ENCODE measurements around the gene PSMG1. TPM values are rescaled to one million over a fixed set of nuclear protein-coding genes. Genes with fewer than 3 reads are reported as not detected.
"Not testable (repeated sequence)": the region's sequence is repeated elsewhere in the genome, so short reads cannot be mapped to it uniquely, and the experiment has no call there.

Gene PSMG1
- total RNA-seq, result 5.8 TPM

DNA sequence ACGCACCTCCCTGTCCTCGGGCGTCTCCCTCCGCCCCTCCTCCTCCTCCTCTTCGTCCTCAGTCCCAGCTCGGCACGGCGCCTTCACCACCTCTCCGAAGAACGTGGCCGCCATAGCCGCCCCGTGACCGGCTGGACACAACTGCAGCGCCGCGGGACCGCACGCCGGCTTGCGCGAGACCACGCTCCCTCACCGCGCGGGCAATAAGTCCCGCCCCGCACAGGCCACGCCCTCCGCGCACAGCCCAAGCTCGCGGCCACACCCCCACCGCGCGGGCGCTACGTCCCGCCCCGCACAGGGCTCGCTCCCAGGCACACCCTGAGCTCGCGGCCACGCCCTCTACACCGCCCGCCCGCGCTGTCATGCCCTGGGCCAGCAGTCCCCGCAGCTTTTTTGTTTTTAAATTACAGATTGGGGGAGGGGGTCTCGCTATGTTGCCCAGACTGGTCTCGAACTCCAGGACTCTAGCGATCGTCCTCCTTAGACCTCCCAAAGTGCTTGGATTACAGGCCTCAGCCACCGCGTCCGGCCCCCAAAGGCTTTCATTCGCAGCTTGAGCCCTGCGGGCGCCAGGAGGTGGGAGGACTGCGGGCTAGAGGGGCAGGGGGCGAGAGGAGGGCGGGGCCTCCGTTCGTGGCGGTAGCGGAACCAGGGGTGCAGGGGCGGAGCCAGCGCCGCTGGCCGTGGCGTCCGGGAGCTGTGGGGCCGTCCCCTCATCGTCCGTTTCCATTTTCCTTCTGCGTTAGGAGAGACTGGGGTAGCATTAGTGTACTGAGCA is at the start of gene PSMG1:
TSS of gene PSMG1 (minus strand) at position 180 of the 778 bp plus-strand sequence. CDS start at position 114, 66 bp downstream.
- Histone ChIP-seq H3K4me1 (ENCODE audit: insufficient read depth, low read length) (peaks cover 17% of the 10 kb centered on the region), H3K27me3 (ENCODE audit: insufficient read depth, low read length) (no peaks in the 10 kb centered on the region), H3K9me3 (ENCODE audit: low read depth, low read length) (no peaks in the 10 kb centered on the region), H3K4me3 (ENCODE audit: low read length) (peak within 1 kb of the TSS; percentile 85)

DNA sequence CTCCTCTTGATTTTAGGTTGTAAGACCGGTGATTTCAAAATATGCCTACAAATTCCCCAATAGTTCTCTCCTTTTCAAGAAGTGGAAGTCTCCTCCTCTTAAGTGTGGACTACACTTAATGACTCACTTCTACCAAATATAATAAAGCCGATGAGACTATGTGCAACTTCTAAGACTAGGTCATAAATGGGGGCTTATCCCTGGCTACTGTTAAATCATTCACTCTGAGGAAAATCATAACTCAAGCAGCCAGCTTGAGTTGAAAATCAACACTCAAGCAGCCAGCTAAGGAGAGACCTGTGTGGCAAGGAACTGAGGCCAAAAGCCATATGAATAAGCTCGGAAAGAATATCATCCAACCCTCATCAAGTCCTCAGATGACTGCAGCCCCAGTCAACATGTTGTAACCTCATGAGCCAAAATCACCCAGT is 49.6 kb upstream of the PSMG1 start:
- Histone ChIP-seq H3K4me3 (ENCODE audit: low read length) (no peak overlapping the region), H3K9me3 (ENCODE audit: low read depth, low read length) (no peaks in the 10 kb centered on the region), H3K4me1 (ENCODE audit: insufficient read depth, low read length) (no peaks in the 10 kb centered on the region), H3K27me3 (ENCODE audit: insufficient read depth, low read length) (no peaks in the 10 kb centered on the region)

GRCh38 chr21:39224930-39225329 is 41.7 kb upstream of the PSMG1 start:
- Histone ChIP-seq H3K27me3 (ENCODE audit: insufficient read depth, low read length) (no peaks in the 10 kb centered on the region), H3K4me3 (ENCODE audit: low read length) (no peak overlapping the region), H3K4me1 (ENCODE audit: insufficient read depth, low read length) (no peaks in the 10 kb centered on the region), H3K9me3 (ENCODE audit: low read depth, low read length) (no peaks in the 10 kb centered on the region)

DNA sequence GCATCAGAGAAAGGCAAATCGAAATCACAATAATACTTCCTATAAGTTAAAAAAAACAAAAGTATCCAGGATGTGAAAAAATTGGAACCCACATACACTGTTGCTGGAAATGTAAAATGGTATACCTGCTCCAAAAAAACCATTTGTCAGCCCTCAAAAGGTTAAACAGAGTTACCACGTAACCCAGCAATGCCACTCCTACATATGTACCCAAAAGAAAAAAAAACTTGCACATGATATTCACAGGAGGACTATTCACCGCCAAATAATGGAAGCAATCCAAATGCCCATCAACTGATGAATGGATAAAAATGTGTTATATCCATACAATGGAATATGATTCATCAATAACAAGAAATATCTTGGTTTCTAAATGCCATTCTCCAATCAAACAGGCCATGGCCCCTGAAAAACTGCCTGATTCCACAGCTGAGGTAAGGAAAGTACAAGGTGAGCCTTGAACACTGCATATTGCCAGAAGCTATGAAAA is 38.8 kb upstream of the PSMG1 start:
- no peaks in the 10 kb centered on the region for H3K27me3 ChIP-seq (ENCODE audit: insufficient read depth, low read length)
- no peaks in the 10 kb centered on the region for H3K4me1 ChIP-seq (ENCODE audit: insufficient read depth, low read length)
- no peak overlapping the region for H3K4me3 ChIP-seq (ENCODE audit: low read length)
- H3K9me3 ChIP-seq (ENCODE audit: low read depth, low read length), result no peaks in the 10 kb centered on the region

- Histone ChIP-seq H3K9me3 (ENCODE audit: low read depth, low read length) (no peaks in the 10 kb centered on the region), H3K4me1 (ENCODE audit: insufficient read depth, low read length) (no peaks in the 10 kb centered on the region)
Observed at GRCh38 chr21:39221282-39221996, 38.2 kb upstream of the PSMG1 start.

DNA sequence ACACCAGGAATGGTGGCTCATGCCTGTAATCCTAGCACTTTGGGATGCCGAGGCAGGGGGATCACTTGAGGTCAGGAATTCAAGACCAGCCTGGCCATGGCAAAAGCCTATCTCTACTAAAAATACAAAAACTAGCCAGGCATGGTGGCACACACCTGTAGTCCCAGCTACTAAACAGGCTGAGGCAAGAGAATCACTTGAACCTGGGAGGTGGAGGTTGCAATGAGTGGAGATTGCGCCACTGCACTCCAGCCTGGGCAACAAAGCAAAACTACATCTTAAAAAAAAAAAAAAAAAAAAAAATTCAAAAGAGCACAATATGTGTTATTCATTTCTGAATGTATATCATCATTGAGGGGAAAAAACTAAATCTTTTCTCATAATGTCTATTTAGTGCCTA is 37.6 kb upstream of the PSMG1 start:
- not testable (repeated sequence) for H3K4me1 ChIP-seq (ENCODE audit: insufficient read depth, low read length); H3K27me3 ChIP-seq (ENCODE audit: insufficient read depth, low read length); H3K9me3 ChIP-seq (ENCODE audit: low read depth, low read length); H3K4me3 ChIP-seq (ENCODE audit: low read length)

More at GRCh38 chr21:39221282-39221996, 38.2 kb upstream of the PSMG1 start:
- no peaks in the 10 kb centered on the region for H3K27me3 ChIP-seq (ENCODE audit: insufficient read depth, low read length)
- no peak overlapping the region for H3K4me3 ChIP-seq (ENCODE audit: low read length)

GRCh38 chr21:39220150-39220549 is 36.9 kb upstream of the PSMG1 start:
- Histone ChIP-seq H3K4me1 (ENCODE audit: insufficient read depth, low read length) (no peaks in the 10 kb centered on the region), H3K4me3 (ENCODE audit: low read length) (no peak overlapping the region), H3K27me3 (ENCODE audit: insufficient read depth, low read length) (no peaks in the 10 kb centered on the region), H3K9me3 (ENCODE audit: low read depth, low read length) (no peaks in the 10 kb centered on the region)

GRCh38 chr21:39218082-39218409 is 34.8 kb upstream of the PSMG1 start:
- Histone ChIP-seq H3K27me3 (ENCODE audit: insufficient read depth, low read length) (no peaks in the 10 kb centered on the region), H3K4me1 (ENCODE audit: insufficient read depth, low read length) (no peaks in the 10 kb centered on the region), H3K4me3 (ENCODE audit: low read length) (no peak overlapping the region), H3K9me3 (ENCODE audit: low read depth, low read length) (no peaks in the 10 kb centered on the region)

- no peak overlapping the region for H3K4me3 ChIP-seq (ENCODE audit: low read length)
- H3K27me3 ChIP-seq (ENCODE audit: insufficient read depth, low read length), result no peaks in the 10 kb centered on the region
- H3K9me3 ChIP-seq (ENCODE audit: low read depth, low read length), result no peaks in the 10 kb centered on the region
- no peaks in the 10 kb centered on the region for H3K4me1 ChIP-seq (ENCODE audit: insufficient read depth, low read length)
Observed at GRCh38 chr21:39217356-39218081, 34.3 kb upstream of the PSMG1 start.

- Histone ChIP-seq H3K4me1 (ENCODE audit: insufficient read depth, low read length) (no peaks in the 10 kb centered on the region), H3K9me3 (ENCODE audit: low read depth, low read length) (no peaks in the 10 kb centered on the region), H3K4me3 (ENCODE audit: low read length) (no peak overlapping the region), H3K27me3 (ENCODE audit: insufficient read depth, low read length) (no peaks in the 10 kb centered on the region)
Observed at GRCh38 chr21:39216290-39216689, 33.0 kb upstream of the PSMG1 start.

DNA sequence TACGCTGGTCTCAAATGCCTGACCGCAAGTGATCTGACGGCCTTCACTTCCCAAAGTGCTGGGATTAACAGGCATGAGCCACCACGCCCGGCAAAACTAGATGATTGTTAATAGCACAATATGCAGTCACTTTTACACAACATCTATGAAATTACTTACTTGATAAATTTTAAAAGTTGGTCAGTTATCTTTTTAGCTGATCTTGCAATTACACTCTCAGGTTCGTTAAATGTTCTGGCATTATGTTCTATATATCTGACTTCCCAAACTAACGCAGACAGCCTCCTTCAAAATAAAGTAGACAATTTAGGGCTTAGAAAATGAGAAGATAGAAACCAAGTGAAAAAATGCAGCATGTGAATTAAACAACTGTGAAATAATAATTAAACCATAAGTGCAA is 31.8 kb upstream of the PSMG1 start:
- Histone ChIP-seq H3K4me3 (ENCODE audit: low read length) (no peak overlapping the region), H3K4me1 (ENCODE audit: insufficient read depth, low read length) (no peaks in the 10 kb centered on the region), H3K27me3 (ENCODE audit: insufficient read depth, low read length) (no peaks in the 10 kb centered on the region), H3K9me3 (ENCODE audit: low read depth, low read length) (no peaks in the 10 kb centered on the region)

DNA sequence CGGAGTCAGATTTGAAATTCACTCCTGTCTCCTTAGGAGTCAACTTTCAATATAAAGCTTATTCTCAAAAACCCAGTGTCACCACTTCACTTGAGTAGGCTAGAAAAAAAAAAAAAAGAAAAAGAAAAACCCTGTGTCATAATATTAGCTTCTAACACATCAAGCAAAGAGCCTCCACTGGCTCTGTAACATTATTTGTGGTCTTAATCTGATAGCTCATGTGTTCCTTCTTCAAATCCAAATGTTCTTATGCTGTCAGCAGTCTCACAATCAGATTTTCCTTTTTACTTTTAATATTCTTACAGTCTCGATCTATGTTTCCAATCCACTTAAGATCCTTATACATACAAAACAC is 26.1 kb upstream of the PSMG1 start:
- Histone ChIP-seq H3K4me1 (ENCODE audit: insufficient read depth, low read length) (no peaks in the 10 kb centered on the region), H3K4me3 (ENCODE audit: low read length) (no peak overlapping the region), H3K9me3 (ENCODE audit: low read depth, low read length) (no peaks in the 10 kb centered on the region), H3K27me3 (ENCODE audit: insufficient read depth, low read length) (no peaks in the 10 kb centered on the region)

DNA sequence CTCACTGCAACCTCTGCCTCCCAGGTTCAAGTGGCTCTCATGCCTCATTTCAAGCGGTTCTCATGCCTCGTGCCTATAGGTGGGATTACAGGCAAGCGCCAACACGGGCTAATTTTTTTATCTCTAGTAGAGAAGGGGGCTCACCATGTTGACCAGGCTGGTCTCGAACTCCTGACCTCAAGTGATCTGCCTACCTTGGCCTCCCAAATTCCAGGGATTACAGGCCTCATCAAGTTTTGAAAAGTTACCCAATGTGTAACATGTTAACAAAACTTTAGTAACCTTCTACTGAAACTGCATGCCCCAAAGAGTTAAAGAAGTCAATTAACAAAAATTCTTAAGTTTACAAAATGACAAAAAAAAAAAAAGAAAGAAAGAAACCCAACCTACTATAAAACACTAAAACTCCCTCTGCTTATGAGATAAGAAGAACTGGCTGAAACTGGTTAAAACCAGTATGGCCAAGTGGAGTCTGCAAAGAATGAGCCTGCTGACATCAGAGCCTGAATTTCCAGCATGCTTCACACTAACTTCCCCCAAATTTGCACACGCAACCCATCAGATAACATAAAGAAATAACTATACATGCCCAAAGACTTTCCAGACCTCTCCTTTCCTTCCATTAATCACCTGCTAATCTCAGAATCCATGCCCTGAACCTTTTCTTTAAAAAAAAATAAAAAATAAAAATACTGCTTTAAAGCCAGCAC is 25.5 kb upstream of the PSMG1 start:
- Histone ChIP-seq H3K9me3 (ENCODE audit: low read depth, low read length) (no peaks in the 10 kb centered on the region), H3K4me3 (ENCODE audit: low read length) (no peak overlapping the region), H3K4me1 (ENCODE audit: insufficient read depth, low read length) (no peaks in the 10 kb centered on the region), H3K27me3 (ENCODE audit: insufficient read depth, low read length) (no peaks in the 10 kb centered on the region)

DNA sequence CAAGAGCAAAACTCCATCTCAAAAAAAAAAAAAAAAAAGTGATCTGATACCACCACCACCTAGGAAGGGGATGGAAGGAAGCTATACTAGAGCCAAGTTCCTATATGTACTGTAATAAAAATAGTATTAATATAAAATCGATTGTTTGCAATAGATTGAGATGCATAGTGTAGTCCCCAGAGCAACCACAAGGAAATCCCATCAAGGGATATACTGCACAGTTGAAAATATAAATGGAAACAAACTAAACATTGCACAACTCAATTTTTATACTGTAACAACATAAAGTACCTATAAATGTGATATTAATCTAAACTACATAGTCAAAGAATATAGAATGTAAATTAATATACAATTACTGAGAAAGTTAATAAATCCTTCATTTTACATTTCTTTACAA is 20.9 kb upstream of the PSMG1 start:
- H3K9me3 ChIP-seq (ENCODE audit: low read depth, low read length), result no peaks in the 10 kb centered on the region
- no peak overlapping the region for H3K4me3 ChIP-seq (ENCODE audit: low read length)
- no peaks in the 10 kb centered on the region for H3K4me1 ChIP-seq (ENCODE audit: insufficient read depth, low read length)
- H3K27me3 ChIP-seq (ENCODE audit: insufficient read depth, low read length), result no peaks in the 10 kb centered on the region

- H3K4me1 ChIP-seq (ENCODE audit: insufficient read depth, low read length), result no peaks in the 10 kb centered on the region
- H3K27me3 ChIP-seq (ENCODE audit: insufficient read depth, low read length), result no peaks in the 10 kb centered on the region
- H3K4me3 ChIP-seq (ENCODE audit: low read length), result no peak overlapping the region
- H3K9me3 ChIP-seq (ENCODE audit: low read depth, low read length), result no peaks in the 10 kb centered on the region
Observed at GRCh38 chr21:39198800-39199199, 15.5 kb upstream of the PSMG1 start.

Data from mononuclear cell (primary cell).